HepG2 (cell line): ENCODE measurements around the gene MAPK11. TPM values are rescaled to one million over a fixed set of nuclear protein-coding genes. Genes with fewer than 3 reads are reported as not detected.

Experiments used
- JUND ChIP-seq: sonication (generic); formaldehyde crosslinking; IDR thresholded peaks from 2 replicates; pipeline ENCODE4 v1.8.0; 2022; ENCODE audit warnings: mild to moderate bottlenecking, missing genetic modification reagents
- KIAA2018 ChIP-seq: sonication (generic); formaldehyde crosslinking; IDR thresholded peaks from 2 replicates; pipeline ENCODE4 v1.5.0; 2020; ENCODE audit warnings: mild to moderate bottlenecking, missing genetic modification reagents, borderline replicate concordance
- MIER2 ChIP-seq: IDR thresholded peaks from 2 replicates; pipeline ENCODE4 v1.6.1; 2016; ENCODE audit warnings: missing biosample characterization, missing genetic modification reagents
- TRIM24 ChIP-seq: sonication (generic); formaldehyde crosslinking; IDR thresholded peaks from 2 replicates; pipeline ENCODE4 v1.8.0; 2022; ENCODE audit warnings: mild to moderate bottlenecking, missing genetic modification reagents
- TSC22D2 ChIP-seq: sonication (generic); formaldehyde crosslinking; IDR thresholded peaks from 2 replicates; pipeline ENCODE4 v1.5.1; 2020; ENCODE audit warnings: missing genetic modification reagents, mild to moderate bottlenecking, borderline replicate concordance
- ZBTB10 ChIP-seq: sonication (generic); formaldehyde crosslinking; IDR thresholded peaks from 2 replicates; pipeline ENCODE4 v1.4.0; 2020; ENCODE audit warnings: missing genetic modification reagents, borderline replicate concordance
- ZFX ChIP-seq: sonication (generic); formaldehyde crosslinking; IDR thresholded peaks from 2 replicates; pipeline ENCODE4 v1.4.0; 2020; ENCODE audit warnings: mild to moderate bottlenecking, low read depth, missing genetic modification reagents, moderate library complexity
- polyA plus RNA-seq, 8 experiments: library from polyadenylated mRNA; depleted of rRNA in 3 of 8; stranded (reverse) in 7 of 8; unstranded in 1 of 8; fragments of >200 nt; fragmentation: Illumina TruSeq in 4 of 8; extraction: Trizol in 4 of 8; gene quantifications; 2 replicates each; pipeline versions ENCODE4 v1.2.1 to v1.2.3, GENCODE V29; 2011 to 2016; ENCODE audit warnings: low read depth in 4 of 8, missing spikeins in 1 of 8, mixed read lengths in 1 of 8; ENCODE audit not compliant: insufficient read depth in 1 of 8
- total RNA-seq, 5 experiments: library from RNA; depleted of rRNA; stranded (reverse); fragments of >200 nt; fragmentation: Illumina TruSeq; extraction: Trizol; gene quantifications; 2 replicates each; pipeline ENCODE4 v1.2.3, GENCODE V29; 2016; ENCODE audit warnings: low read depth in 1 of 5
- TF ChIP-seq, protein P1 (sequence below): sonication (generic); formaldehyde crosslinking; IDR thresholded peaks from 2 replicates; pipeline ENCODE4 v1.4.0; 2020; ENCODE audit warnings: missing genetic modification reagents
- TF ChIP-seq, protein P2 (sequence below): sonication (generic); formaldehyde crosslinking; IDR thresholded peaks from 2 replicates; pipeline ENCODE4 v1.4.0; 2020; ENCODE audit warnings: missing genetic modification reagents, borderline replicate concordance

The MAPK11 gene
- total and polyA plus RNA-seq, 2 of the 13 experiments (the other 11 are each of a cell fraction or from before 2014, with no cell fraction given): 0.15 to 0.17 TPM

DNA sequence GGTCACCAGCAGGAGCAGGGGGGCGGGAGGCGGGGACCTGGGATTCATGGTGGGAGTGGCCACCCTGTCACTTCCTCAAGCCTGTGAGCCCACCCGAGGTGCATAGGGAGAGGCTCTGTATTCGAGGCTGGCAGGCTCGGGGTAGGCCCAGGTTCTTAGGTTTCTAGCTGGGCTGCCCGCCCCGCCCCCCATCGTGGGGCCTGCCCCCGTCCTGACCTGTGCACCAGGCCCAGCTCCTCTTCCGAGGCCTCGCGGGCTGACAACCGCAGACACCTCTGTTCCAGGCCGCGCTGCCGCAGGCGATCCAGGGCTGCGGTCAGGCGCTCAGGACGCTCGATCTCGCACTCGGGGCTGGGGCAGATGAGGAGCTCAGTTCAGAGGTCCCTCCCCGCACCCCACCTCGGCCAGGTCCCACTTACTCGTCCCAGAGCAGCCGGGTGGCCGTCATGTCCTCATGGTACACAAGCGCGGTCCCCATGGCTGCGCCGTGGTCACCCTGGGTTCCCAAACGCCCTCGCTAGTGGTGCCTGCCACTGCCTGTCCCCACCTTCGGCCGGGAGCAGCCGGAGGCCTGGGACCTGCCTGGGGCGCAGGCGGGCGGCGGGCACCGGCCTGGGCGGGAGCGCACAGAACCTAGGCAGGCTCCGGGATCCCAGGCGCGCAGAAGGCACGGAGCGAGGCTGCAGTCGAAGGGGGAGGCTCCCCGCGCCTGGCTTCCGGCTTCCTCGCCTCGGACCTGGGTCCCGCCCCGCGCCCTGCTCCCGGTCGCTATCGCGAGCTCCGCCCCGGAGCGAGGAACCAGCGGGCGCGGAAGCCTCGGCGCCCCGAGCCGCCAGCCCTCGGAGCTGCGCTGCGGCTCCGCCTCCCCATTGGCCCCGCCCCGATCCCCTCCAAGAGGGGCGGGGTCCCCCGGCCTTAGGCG is 19.4 kb downstream of the MAPK11 start, which contains the start of gene HDAC10 (continued):
- no peak for TF ChIP-seq KIAA2018 (CRISPR knock-in tag)
- no peak for TF ChIP-seq TRIM24 (CRISPR knock-in tag)
- peak; percentile 26; the same call in 1 of the 2 replicates for TF ChIP-seq ZBTB10
- no peak for TF ChIP-seq MIER2 (CRISPR knock-in tag)
- TF ChIP-seq, protein P1, sequence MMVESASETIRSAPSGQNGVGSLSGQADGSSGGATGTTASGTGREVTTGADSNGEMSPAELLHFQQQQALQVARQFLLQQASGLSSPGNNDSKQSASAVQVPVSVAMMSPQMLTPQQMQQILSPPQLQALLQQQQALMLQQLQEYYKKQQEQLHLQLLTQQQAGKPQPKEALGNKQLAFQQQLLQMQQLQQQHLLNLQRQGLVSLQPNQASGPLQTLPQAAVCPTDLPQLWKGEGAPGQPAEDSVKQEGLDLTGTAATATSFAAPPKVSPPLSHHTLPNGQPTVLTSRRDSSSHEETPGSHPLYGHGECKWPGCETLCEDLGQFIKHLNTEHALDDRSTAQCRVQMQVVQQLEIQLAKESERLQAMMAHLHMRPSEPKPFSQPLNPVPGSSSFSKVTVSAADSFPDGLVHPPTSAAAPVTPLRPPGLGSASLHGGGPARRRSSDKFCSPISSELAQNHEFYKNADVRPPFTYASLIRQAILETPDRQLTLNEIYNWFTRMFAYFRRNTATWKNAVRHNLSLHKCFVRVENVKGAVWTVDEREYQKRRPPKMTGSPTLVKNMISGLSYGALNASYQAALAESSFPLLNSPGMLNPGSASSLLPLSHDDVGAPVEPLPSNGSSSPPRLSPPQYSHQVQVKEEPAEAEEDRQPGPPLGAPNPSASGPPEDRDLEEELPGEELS (CRISPR knock-in tag): no peak
- TF ChIP-seq, protein P2, sequence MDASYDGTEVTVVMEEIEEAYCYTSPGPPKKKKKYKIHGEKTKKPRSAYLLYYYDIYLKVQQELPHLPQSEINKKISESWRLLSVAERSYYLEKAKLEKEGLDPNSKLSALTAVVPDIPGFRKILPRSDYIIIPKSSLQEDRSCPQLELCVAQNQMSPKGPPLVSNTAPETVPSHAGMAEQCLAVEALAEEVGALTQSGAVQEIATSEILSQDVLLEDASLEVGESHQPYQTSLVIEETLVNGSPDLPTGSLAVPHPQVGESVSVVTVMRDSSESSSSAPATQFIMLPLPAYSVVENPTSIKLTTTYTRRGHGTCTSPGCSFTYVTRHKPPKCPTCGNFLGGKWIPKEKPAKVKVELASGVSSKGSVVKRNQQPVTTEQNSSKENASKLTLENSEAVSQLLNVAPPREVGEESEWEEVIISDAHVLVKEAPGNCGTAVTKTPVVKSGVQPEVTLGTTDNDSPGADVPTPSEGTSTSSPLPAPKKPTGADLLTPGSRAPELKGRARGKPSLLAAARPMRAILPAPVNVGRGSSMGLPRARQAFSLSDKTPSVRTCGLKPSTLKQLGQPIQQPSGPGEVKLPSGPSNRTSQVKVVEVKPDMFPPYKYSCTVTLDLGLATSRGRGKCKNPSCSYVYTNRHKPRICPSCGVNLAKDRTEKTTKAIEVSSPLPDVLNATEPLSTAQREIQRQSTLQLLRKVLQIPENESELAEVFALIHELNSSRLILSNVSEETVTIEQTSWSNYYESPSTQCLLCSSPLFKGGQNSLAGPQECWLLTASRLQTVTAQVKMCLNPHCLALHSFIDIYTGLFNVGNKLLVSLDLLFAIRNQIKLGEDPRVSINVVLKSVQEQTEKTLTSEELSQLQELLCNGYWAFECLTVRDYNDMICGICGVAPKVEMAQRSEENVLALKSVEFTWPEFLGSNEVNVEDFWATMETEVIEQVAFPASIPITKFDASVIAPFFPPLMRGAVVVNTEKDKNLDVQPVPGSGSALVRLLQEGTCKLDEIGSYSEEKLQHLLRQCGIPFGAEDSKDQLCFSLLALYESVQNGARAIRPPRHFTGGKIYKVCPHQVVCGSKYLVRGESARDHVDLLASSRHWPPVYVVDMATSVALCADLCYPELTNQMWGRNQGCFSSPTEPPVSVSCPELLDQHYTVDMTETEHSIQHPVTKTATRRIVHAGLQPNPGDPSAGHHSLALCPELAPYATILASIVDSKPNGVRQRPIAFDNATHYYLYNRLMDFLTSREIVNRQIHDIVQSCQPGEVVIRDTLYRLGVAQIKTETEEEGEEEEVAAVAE (CRISPR knock-in tag): no peak
- no peak for TF ChIP-seq TSC22D2
- TF ChIP-seq ZFX: peak; percentile 85
- no peak for TF ChIP-seq JUND (CRISPR knock-in tag)
